Stomach (tissue), 4 donors: ENCODE measurements around the gene POLD2.

ENCODE experiments used
- POLR2A ChIP-seq, 4 donors: fragments of 450-650 bp; IDR thresholded peaks; one replicate each; pipeline ENCODE4 v1.6.1; 2016; ENCODE audit warnings: antibody characterized with exemption in 4 of 4, control low read depth in 2 of 4, mild to moderate bottlenecking in 1 of 4, moderate library complexity in 1 of 4
- POLR2AphosphoS5 ChIP-seq, 3 donors: sonication (generic); formaldehyde crosslinking; IDR thresholded peaks; one replicate each; pipeline ENCODE4 v1.6.1; 2016; ENCODE audit warnings: antibody characterized with exemption in 3 of 3
- TF ChIP-seq, protein P1 (sequence below), 7 experiments: fragments of 450-650 bp in 4 of 7; fragments of 200-600 bp in 3 of 7; sonication (generic) in 3 of 7; IDR thresholded peaks; one replicate each; pipeline ENCODE4 v1.5.1; 2016 to 2019; ENCODE audit warnings: antibody characterized with exemption in 7 of 7, control low read depth in 2 of 7, mild to moderate bottlenecking in 1 of 7

DNA sequence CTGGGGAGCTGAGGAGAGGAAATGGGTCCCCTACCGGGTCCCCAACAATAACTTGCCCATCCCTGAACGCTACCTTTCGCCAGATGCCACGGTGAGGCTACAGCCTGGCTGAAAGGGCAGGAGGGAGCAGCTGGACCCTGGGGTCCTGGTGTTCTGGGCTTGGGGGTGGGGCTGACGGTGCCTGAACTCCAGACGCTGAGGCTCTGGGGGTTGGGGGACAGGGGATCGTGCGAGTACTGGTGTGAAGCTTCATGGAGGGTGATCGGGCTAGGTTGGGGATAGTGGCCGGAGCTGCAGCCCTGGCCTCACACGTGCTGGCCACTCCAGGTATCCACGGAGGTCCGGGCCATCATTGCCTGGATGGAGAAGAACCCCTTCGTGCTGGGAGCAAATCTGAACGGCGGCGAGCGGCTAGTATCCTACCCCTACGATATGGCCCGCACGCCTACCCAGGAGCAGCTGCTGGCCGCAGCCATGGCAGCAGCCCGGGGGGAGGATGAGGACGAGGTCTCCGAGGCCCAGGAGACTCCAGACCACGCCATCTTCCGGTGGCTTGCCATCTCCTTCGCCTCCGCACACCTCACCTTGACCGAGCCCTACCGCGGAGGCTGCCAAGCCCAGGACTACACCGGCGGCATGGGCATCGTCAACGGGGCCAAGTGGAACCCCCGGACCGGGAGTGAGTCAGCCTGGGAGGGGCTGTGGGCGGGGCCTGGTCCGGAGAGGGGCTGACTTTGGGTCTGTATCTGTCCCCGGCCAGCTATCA lies 10.9 kb downstream of the POLD2 start:
- TF ChIP-seq, protein P1, sequence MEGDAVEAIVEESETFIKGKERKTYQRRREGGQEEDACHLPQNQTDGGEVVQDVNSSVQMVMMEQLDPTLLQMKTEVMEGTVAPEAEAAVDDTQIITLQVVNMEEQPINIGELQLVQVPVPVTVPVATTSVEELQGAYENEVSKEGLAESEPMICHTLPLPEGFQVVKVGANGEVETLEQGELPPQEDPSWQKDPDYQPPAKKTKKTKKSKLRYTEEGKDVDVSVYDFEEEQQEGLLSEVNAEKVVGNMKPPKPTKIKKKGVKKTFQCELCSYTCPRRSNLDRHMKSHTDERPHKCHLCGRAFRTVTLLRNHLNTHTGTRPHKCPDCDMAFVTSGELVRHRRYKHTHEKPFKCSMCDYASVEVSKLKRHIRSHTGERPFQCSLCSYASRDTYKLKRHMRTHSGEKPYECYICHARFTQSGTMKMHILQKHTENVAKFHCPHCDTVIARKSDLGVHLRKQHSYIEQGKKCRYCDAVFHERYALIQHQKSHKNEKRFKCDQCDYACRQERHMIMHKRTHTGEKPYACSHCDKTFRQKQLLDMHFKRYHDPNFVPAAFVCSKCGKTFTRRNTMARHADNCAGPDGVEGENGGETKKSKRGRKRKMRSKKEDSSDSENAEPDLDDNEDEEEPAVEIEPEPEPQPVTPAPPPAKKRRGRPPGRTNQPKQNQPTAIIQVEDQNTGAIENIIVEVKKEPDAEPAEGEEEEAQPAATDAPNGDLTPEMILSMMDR (IDR thresholded peaks at IDR 0.05): no peak
- TF ChIP-seq POLR2A (IDR thresholded peaks at IDR 0.05) (no peak), POLR2AphosphoS5 (IDR thresholded peaks at IDR 0.05) (no peak)
